Activated CD4-positive, alpha-beta T cell treated with anti-CD3 and anti-CD28 coated beads, Interleukin-2, Interleukin-6, amounts not matched to agents 100 ng/mL and 50 ng/mL, durations not matched to agents 16 hours and 8 hours (primary cell): ENCODE results near the gene PBX1.

ENCODE experiments used
- DNase-seq: peaks from one replicate; pipeline ENCODE4 v3.0.0-alpha.2; 2020

The PBX1 gene

GRCh38 chr1:164564378-164564777 lies 5.4 kb downstream of the PBX1 start:
- DNase-seq: no peak

- DNase-seq: no peak
Observed at GRCh38 chr1:164565357-164565756, 6.4 kb downstream of the PBX1 start.

GRCh38 chr1:164567774-164568173 lies 8.8 kb downstream of the PBX1 start:
- DNase-seq: no peak

GRCh38 chr1:164569241-164569640 lies 10.3 kb downstream of the PBX1 start:
- no peak for DNase-seq

GRCh38 chr1:164569866-164570265 lies 10.9 kb downstream of the PBX1 start:
- no peak for DNase-seq

- no peak for DNase-seq
Observed at GRCh38 chr1:164571333-164571732, 12.3 kb downstream of the PBX1 start.

- DNase-seq: no peak
Observed at GRCh38 chr1:164575356-164575886, 16.4 kb downstream of the PBX1 start.

GRCh38 chr1:164576291-164577271 lies 17.6 kb downstream of the PBX1 start:
- DNase-seq: no peak

- no peak for DNase-seq
Observed at GRCh38 chr1:164577291-164577690, 18.3 kb downstream of the PBX1 start.

- DNase-seq: no peak
Observed at GRCh38 chr1:164578479-164579200, 19.7 kb downstream of the PBX1 start.

- DNase-seq: no peak
Observed at GRCh38 chr1:164579381-164579780, 20.4 kb downstream of the PBX1 start.

GRCh38 chr1:164581762-164582161 lies 22.8 kb downstream of the PBX1 start:
- DNase-seq: no peak

- no peak for DNase-seq
Observed at GRCh38 chr1:164583196-164583595, 24.2 kb downstream of the PBX1 start.

- DNase-seq: no peak
Observed at GRCh38 chr1:164583835-164584539, 25.0 kb downstream of the PBX1 start.

GRCh38 chr1:164586591-164586990 lies 27.6 kb downstream of the PBX1 start:
- DNase-seq: no peak

GRCh38 chr1:164587617-164588501 lies 28.9 kb downstream of the PBX1 start:
- DNase-seq: no peak

- no peak for DNase-seq
Observed at GRCh38 chr1:164588516-164589341, 29.7 kb downstream of the PBX1 start.

GRCh38 chr1:164589408-164589807 lies 30.4 kb downstream of the PBX1 start:
- no peak for DNase-seq

- no peak for DNase-seq
Observed at GRCh38 chr1:164589961-164590507, 31.1 kb downstream of the PBX1 start.

GRCh38 chr1:164590592-164590991 lies 31.6 kb downstream of the PBX1 start:
- no peak for DNase-seq

GRCh38 chr1:164591858-164592257 lies 32.9 kb downstream of the PBX1 start:
- DNase-seq: no peak
